ENCODE data around the gene FMC1. TPM values are rescaled to one million over a fixed set of nuclear protein-coding genes. Genes with fewer than 3 reads are reported as not detected.
"Not testable (repeated sequence)": the region's sequence is repeated elsewhere in the genome, so short reads cannot be mapped to it uniquely, and the experiment has no call there.

FMC1 gene
- total RNA-seq, 6 experiments from 2014 or later, result 9.5 to 17.5 (median 14.0) TPM

DNA sequence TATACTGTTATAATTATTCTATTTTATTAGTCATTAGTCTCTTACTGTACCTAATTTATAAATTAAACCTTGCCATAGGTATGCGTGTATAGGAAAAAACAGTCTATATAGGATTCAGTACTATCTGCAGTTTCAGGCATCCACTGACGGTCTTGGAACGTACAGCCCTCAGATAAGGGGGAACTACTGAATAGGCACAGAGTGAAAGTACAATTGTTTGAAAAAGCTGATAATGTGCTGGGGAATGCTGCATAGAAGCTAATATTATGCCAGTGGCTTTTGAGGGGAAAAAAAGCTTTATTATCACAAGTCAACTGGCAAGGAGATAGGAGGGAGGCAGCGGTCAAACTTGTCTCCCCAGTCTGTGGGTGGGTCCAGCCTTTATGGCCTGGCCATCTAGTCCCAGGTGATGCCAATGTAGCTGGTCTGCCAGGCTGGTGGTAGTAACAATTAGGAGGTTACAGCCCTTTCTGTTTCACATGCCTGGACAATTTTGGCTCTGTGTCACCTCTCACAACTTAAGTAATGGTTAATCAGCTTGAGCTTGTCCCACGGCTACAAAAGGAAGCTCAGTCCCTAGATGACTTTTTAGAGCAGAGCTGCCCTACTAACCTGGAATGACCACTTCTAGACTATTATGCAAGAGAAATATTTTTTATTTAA is 8.3 kb upstream of the FMC1 start:
- no peak overlapping the region for H3K4me3 Mint-ChIP-seq
- H3K9me3 Mint-ChIP-seq, result no peaks in the 10 kb centered on the region
- no peaks in the 10 kb centered on the region for H3K36me3 Mint-ChIP-seq (ENCODE audit: low read depth)
- H3K27ac Mint-ChIP-seq, result no peak overlapping the region
- peaks cover 1% of the 10 kb centered on the region; the same call in 1 of the 2 replicates for H3K27me3 Mint-ChIP-seq (ENCODE audit: insufficient read depth)
- TF ChIP-seq, protein P1, sequence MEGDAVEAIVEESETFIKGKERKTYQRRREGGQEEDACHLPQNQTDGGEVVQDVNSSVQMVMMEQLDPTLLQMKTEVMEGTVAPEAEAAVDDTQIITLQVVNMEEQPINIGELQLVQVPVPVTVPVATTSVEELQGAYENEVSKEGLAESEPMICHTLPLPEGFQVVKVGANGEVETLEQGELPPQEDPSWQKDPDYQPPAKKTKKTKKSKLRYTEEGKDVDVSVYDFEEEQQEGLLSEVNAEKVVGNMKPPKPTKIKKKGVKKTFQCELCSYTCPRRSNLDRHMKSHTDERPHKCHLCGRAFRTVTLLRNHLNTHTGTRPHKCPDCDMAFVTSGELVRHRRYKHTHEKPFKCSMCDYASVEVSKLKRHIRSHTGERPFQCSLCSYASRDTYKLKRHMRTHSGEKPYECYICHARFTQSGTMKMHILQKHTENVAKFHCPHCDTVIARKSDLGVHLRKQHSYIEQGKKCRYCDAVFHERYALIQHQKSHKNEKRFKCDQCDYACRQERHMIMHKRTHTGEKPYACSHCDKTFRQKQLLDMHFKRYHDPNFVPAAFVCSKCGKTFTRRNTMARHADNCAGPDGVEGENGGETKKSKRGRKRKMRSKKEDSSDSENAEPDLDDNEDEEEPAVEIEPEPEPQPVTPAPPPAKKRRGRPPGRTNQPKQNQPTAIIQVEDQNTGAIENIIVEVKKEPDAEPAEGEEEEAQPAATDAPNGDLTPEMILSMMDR (IDR thresholded peaks at IDR 0.05), result no peak
- H3K4me1 Mint-ChIP-seq (ENCODE audit: low read depth), result peaks cover 10% of the 10 kb centered on the region
- DNase-seq, result no peak

DNA sequence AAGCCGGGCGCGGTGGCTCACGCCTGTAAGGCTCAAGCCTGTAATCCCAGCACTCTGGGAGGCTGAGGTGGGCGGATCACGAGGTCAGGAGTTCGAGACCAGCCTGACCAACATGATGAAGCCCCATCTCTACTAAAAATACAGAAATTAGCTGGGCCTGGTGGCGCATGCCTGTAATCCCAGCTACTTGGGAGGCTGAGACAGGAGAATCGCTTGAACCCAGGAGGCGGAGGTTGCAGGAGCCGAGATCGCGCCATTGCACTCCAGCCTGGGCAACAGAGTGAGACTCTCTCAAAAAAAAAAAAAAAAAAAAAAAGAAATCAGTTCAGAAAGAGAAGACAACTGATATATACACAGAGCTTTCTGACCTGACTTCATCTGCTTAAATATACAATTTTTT is 7.7 kb upstream of the FMC1 start:
- H3K4me3 Mint-ChIP-seq; H3K27ac Mint-ChIP-seq; H3K36me3 Mint-ChIP-seq (ENCODE audit: low read depth); DNase-seq; H3K9me3 Mint-ChIP-seq; H3K4me1 Mint-ChIP-seq (ENCODE audit: low read depth); H3K27me3 Mint-ChIP-seq (ENCODE audit: insufficient read depth): not testable (repeated sequence)

DNA sequence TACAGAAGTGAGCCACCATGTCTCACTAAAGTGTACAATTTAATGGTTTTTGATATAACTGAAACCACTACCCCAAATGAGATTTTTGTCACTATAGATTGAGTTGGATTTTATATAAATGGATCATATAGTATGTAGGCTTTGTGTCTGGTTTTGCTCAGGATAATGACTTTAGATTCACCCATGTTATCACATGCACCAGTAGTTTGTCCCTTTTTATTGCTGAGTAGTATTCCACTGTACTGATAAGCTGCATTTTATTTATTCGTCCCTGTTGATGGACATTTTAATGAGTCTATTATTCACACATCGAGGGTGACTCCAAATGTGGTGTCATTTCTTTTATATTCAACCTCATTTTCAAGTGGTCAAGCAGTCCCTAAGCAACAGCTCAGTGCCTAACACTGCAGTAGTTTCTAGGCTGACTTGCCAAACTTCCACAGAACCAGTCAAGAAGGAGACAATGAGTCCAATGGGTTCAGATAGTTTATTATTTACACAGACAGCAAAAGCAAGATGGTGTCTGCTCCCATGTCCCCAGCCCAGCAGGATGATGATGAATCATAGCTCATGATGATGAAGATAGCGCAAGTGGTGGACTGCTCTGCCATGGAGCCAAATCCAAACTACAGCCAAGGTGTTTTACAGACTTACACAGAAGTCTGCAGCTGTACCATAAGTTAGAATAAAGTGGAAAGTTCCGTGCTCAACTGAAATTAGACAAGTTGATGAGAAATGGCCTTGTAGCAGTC is 6.6 kb upstream of the FMC1 start:
- no peak overlapping the region for H3K4me3 Mint-ChIP-seq
- peaks cover 7% of the 10 kb centered on the region for H3K36me3 Mint-ChIP-seq (ENCODE audit: low read depth)
- no peak overlapping the region for H3K27ac Mint-ChIP-seq
- H3K4me1 Mint-ChIP-seq (ENCODE audit: low read depth), result peaks cover 4% of the 10 kb centered on the region; the same call in 1 of the 2 replicates
- TF ChIP-seq, protein P1 (IDR thresholded peaks at IDR 0.05), result no peak
- H3K9me3 Mint-ChIP-seq, result peaks cover 7% of the 10 kb centered on the region
- no peak for DNase-seq
- peaks cover 5% of the 10 kb centered on the region for H3K27me3 Mint-ChIP-seq (ENCODE audit: insufficient read depth)

DNA sequence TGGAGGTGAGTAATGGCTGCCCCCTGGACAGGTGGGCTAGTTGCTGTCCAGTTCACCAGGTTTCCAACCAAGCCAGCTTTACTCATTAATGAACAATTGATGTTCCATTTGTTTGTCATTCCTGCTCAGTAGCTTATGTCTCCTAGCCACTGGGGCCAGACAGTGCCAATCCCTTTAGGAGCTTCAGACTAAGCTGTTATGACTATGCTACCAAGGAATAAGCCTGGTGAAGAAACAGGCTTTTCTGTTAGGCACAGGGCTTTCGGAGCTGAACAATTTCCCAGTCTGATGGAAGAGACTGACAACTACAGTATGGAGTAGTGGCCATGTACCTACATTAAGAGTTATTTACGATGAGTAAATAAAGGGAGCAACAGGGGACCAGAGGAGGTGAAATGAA is 2.1 kb upstream of the FMC1 start:
- TF ChIP-seq, protein P1 (IDR thresholded peaks at IDR 0.05), result no peak
- peaks cover 21% of the 10 kb centered on the region for H3K4me1 Mint-ChIP-seq (ENCODE audit: low read depth)
- H3K36me3 Mint-ChIP-seq (ENCODE audit: low read depth), result peaks cover 7% of the 10 kb centered on the region
- peak overlapping the region; percentile 95 for H3K4me3 Mint-ChIP-seq
- no peak for DNase-seq
- peaks cover 13% of the 10 kb centered on the region for H3K27me3 Mint-ChIP-seq (ENCODE audit: insufficient read depth)
- peak overlapping the region; percentile 99 for H3K27ac Mint-ChIP-seq
- H3K9me3 Mint-ChIP-seq, result peaks cover 17% of the 10 kb centered on the region

DNA sequence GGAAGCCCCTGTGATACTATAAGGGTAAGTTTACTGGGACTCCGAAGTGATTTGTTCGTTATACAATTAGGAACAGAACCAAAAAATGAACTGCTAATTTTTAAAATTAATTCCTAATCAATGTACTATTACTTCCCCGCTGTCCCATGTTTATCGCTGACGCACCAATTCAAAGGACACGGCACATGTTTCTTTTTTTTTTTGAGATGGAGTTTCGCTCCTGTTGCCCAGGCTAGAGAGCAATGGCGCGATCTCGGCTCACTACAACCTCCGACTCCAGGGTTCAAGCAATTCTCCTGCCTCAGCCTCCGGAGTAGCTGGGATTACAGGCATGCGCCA is 1.5 kb upstream of the FMC1 start:
- peaks cover 13% of the 10 kb centered on the region for H3K27me3 Mint-ChIP-seq (ENCODE audit: insufficient read depth)

More for the DNA sequence above, 1.5 kb upstream of the FMC1 start:
- peak overlapping the region; percentile 99 for H3K27ac Mint-ChIP-seq
- DNase-seq, result no peak
- TF ChIP-seq, protein P1 (IDR thresholded peaks at IDR 0.05), result no peak
- H3K9me3 Mint-ChIP-seq, result peaks cover 17% of the 10 kb centered on the region
- peak overlapping the region; percentile 95 for H3K4me3 Mint-ChIP-seq
- H3K4me1 Mint-ChIP-seq (ENCODE audit: low read depth), result peaks cover 21% of the 10 kb centered on the region
- H3K36me3 Mint-ChIP-seq (ENCODE audit: low read depth), result peaks cover 7% of the 10 kb centered on the region

Data from HFFc6 (cell line).